ENCODE results near the gene GATA2. TPM values are rescaled to one million over a fixed set of nuclear protein-coding genes. Genes with fewer than 3 reads are reported as not detected.

GATA2 gene
- total RNA-seq, 2 experiments from 2014 or later, result 0.16 to 0.17 TPM

DNA sequence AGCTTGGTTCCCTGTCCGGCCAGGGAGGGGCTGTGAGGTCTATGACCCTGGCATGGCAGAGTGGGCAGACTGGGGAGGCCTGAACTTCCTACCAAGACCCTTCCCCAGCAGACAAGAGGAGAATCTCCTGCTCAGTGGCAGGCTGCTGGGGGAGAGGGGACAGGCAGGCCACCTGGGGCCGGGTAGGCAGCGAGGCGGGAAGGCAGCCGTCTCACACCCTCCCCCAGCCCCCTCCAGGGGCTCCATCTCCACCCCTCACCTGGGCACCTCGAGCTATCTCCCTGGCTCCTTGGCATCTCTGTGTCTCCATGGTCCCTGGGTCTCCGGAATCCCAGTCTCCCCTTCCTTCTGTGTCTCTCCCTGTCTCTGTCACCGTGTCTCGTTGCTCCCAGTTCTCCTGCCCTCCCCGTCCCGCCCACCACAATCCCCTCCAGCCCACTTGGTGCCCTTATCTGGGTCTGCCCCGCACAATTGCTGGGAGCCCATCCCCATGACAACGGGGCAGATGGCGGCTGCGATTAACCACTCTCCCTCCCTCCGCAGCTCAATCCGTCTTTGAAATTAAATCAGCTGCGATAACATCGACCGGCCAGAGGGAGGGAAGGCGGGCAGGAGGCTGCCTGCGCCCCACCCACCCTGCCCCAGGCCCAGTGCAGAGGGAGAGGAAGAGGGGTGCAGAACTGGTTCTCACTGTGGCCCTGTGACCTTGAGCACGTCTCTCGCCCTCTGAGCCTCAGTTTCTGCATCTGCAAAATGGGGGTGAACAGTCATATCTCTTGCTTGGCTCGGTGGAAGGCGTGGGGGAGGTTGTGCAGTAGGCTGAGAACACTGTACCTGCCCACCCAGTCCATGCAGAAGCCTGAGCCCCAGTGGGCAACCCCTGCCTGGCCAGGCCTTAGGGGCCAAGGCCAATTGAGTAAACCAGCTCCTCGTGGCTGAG lies 36.0 kb downstream of the GATA2 start:
- Histone ChIP-seq H3K27me3 (ENCODE audit: control insufficient read depth in 1 of 2, insufficient read depth in 2 of 2, low read length in 2 of 2) (peaks cover 2 to 12% of the 10 kb centered on the region in 2 experiments), H3K36me3 (ENCODE audit: insufficient read depth, low read length) (no peaks in the 10 kb centered on the region), H3K27ac (ENCODE audit: low read depth in 1 of 2, low read length in 2 of 2) (no peak overlapping the region), H3K4me1 (ENCODE audit: insufficient read depth, low read length) (peaks cover 2% of the 10 kb centered on the region), H3K9me3 (ENCODE audit: control insufficient read depth in 1 of 2, insufficient read depth in 1 of 2, low read length in 2 of 2) (no peaks in the 10 kb centered on the region), H3K4me3 (ENCODE audit: low read length) (no peak overlapping the region)
- Mint-ChIP-seq H3K4me3 (no peak overlapping the region), H3K4me1 (ENCODE audit: low read depth) (no peaks in the 10 kb centered on the region), H3K27me3 (peaks cover 30% of the 10 kb centered on the region), H3K9me3 (no peaks in the 10 kb centered on the region), H3K36me3 (ENCODE audit: low read depth) (no peaks in the 10 kb centered on the region), H3K27ac (no peak overlapping the region)
- TF ChIP-seq, protein P1, sequence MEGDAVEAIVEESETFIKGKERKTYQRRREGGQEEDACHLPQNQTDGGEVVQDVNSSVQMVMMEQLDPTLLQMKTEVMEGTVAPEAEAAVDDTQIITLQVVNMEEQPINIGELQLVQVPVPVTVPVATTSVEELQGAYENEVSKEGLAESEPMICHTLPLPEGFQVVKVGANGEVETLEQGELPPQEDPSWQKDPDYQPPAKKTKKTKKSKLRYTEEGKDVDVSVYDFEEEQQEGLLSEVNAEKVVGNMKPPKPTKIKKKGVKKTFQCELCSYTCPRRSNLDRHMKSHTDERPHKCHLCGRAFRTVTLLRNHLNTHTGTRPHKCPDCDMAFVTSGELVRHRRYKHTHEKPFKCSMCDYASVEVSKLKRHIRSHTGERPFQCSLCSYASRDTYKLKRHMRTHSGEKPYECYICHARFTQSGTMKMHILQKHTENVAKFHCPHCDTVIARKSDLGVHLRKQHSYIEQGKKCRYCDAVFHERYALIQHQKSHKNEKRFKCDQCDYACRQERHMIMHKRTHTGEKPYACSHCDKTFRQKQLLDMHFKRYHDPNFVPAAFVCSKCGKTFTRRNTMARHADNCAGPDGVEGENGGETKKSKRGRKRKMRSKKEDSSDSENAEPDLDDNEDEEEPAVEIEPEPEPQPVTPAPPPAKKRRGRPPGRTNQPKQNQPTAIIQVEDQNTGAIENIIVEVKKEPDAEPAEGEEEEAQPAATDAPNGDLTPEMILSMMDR (IDR thresholded peaks at IDR 0.05), result no peak
- ChIA-PET CTCF (no interaction called here), POLR2A (no interaction called here)
- ATAC-seq (ENCODE audit: poor library complexity) (no peak), DNase-seq (no peak)
- intact Hi-C loops (cut with DNase I, micrococcal nuclease), result no loop called here

DNA sequence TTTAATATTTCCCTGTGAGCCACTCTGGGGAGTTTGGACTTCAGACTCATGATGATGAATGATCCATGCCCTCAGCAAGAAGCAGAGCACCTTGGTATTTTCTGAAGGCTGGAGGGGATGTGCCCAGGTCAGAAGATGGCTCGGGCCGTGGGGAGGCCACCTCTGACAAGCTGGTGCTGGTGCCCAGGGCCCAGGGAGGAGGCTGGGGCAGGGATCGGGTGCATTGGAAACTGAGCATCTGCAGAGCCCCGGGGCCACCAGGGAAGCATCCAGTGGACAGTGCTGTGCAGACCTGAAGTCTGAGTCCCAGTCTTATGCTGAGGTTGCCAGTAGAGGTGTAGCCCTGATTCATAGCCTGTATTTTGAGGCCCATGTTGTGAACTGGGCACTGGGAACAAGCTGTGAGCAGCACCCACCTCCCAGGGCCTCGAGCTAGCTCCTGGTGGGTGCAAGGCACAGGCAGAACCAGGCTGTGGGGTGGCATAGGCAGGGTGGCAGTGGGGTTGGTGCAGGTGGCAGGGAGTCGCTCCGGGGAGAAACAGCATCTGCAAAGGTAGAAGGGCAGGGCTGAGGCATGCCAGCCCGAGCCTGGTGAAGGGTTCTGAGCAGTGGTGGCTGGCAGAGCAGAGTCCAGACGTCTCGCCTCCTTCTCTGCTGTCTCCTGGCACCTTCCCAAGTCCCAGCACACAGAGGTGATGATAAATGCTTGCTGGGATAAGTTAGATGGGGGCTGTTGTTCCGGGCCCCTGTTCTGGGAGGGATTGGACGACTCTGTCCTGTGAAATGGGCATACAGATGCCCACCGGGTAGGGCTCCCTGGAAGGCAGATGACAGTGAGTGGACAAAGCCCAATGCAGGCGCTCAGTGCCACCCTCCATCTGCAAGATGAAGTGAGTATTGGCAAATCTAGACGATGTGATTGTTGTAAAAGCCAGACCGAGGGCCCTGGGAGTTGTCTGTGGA lies 36.9 kb downstream of the GATA2 start:
- Histone ChIP-seq H3K4me1 (ENCODE audit: insufficient read depth, low read length) (peaks cover 2% of the 10 kb centered on the region), H3K4me3 (ENCODE audit: low read length) (no peak overlapping the region), H3K27me3 (ENCODE audit: control insufficient read depth in 1 of 2, insufficient read depth in 2 of 2, low read length in 2 of 2) (peaks cover 2 to 12% of the 10 kb centered on the region in 2 experiments), H3K27ac (ENCODE audit: low read depth in 1 of 2, low read length in 2 of 2) (no peak overlapping the region), H3K36me3 (ENCODE audit: insufficient read depth, low read length) (no peaks in the 10 kb centered on the region), H3K9me3 (ENCODE audit: control insufficient read depth in 1 of 2, insufficient read depth in 1 of 2, low read length in 2 of 2) (peaks cover 0 to 5% of the 10 kb centered on the region in 2 experiments)
- ATAC-seq (ENCODE audit: poor library complexity) (no peak), DNase-seq (no peak)
- Mint-ChIP-seq H3K9me3 (peaks cover 1% of the 10 kb centered on the region), H3K27ac (no peak overlapping the region), H3K4me3 (no peak overlapping the region), H3K4me1 (ENCODE audit: low read depth) (no peaks in the 10 kb centered on the region), H3K36me3 (ENCODE audit: low read depth) (no peaks in the 10 kb centered on the region), H3K27me3 (peaks cover 30% of the 10 kb centered on the region)
- TF ChIP-seq, protein P1 (IDR thresholded peaks at IDR 0.05), result no peak
- CTCF ChIA-PET, result no interaction called here
- intact Hi-C loops (cut with DNase I, micrococcal nuclease), result no loop called here
- POLR2A ChIA-PET, result no interaction called here

DNA sequence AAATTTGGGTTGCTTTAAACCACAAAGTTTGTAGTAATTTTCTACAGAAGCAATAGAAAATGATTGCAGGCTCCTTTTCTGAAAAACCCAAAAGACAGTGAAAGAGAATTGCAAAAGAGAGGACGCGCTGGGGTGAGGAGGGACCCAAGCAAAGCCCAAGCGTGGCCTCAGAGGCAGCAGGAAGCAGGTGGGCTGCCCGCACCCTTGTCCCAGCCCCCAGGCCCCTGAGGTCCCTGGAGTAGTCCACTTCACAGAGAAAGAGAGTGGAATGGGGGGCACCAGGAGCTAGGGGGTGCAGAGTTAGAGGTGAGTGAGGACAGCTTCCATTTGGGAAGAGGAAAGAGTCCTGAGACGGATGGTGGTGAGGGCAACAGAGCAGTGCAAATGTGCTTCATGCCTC lies 37.9 kb downstream of the GATA2 start:
- H3K4me1 Mint-ChIP-seq (ENCODE audit: low read depth), result peaks cover 9% of the 10 kb centered on the region
- H3K4me3 ChIP-seq (ENCODE audit: low read length), result no peak overlapping the region
- DNase-seq, result no peak
- peaks cover 2 to 12% of the 10 kb centered on the region in 2 experiments for H3K27me3 ChIP-seq (ENCODE audit: control insufficient read depth in 1 of 2, insufficient read depth in 2 of 2, low read length in 2 of 2)
- peaks cover 0 to 8% of the 10 kb centered on the region in 2 experiments for H3K9me3 ChIP-seq (ENCODE audit: control insufficient read depth in 1 of 2, insufficient read depth in 1 of 2, low read length in 2 of 2)
- intact Hi-C loops (cut with DNase I, micrococcal nuclease), result no loop called here
- no peaks in the 10 kb centered on the region for H3K36me3 Mint-ChIP-seq (ENCODE audit: low read depth)
- H3K27ac Mint-ChIP-seq, result no peak overlapping the region
- no peak overlapping the region for H3K27ac ChIP-seq (ENCODE audit: low read depth in 1 of 2, low read length in 2 of 2)
- TF ChIP-seq, protein P1 (IDR thresholded peaks at IDR 0.05), result no peak
- no peaks in the 10 kb centered on the region for H3K36me3 ChIP-seq (ENCODE audit: insufficient read depth, low read length)
- no peak for ATAC-seq (ENCODE audit: poor library complexity)
- H3K4me3 Mint-ChIP-seq, result no peak overlapping the region
- ChIA-PET CTCF (no interaction called here), POLR2A (no interaction called here)
- peaks cover 2% of the 10 kb centered on the region for H3K4me1 ChIP-seq (ENCODE audit: insufficient read depth, low read length)
- H3K9me3 Mint-ChIP-seq, result peaks cover 3% of the 10 kb centered on the region
- H3K27me3 Mint-ChIP-seq, result peaks cover 30% of the 10 kb centered on the region

Data from CD4-positive, alpha-beta T cell (primary cell).